WTC11 (cell line): Measurements from ENCODE around the gene VWF. TPM values are rescaled to one million over a fixed set of nuclear protein-coding genes. Genes with fewer than 3 reads are reported as not detected.

Experiments
- ATAC-seq: fragments of 200-7000 bp; cut with Tn5 transposase; 2 replicates; pipeline ENCODE4 v1.10.0; 2021; ENCODE audit warnings: mild to moderate bottlenecking, moderate library complexity
- CTCF ChIA-PET: fragments of 300-600 bp; sonication (Branson Sonifier 250); formaldehyde crosslinking; loops from one replicate; lab custom pipeline; 2021; ENCODE audit warnings: antibody characterized with exemption; lab: Charles Lee
- POLR2A ChIA-PET: fragments of 350-600 bp; sonication (Branson Sonifier 250); formaldehyde crosslinking; loops from one replicate; lab custom pipeline; 2021; ENCODE audit warnings: antibody characterized with exemption; lab: Charles Lee
- DNase-seq: peaks from one replicate; pipeline ENCODE4 v3.0.0; 2021; ENCODE audit warnings: low spot score
- H3K27ac Mint-ChIP-seq: 2 replicates; pipeline ENCODE4 v1.8.0; 2021; ENCODE audit warnings: mixed read lengths
- H3K27me3 Mint-ChIP-seq: 2 replicates; pipeline ENCODE4 v1.8.0; 2021; ENCODE audit warnings: low read depth, mild to moderate bottlenecking, moderate library complexity, mixed read lengths
- H3K36me3 Mint-ChIP-seq: 2 replicates; pipeline ENCODE4 v1.8.0; 2021; ENCODE audit warnings: mixed read lengths
- H3K4me1 Mint-ChIP-seq: 2 replicates; pipeline ENCODE4 v1.8.0; 2022; ENCODE audit warnings: mixed read lengths
- H3K4me3 Mint-ChIP-seq: 2 replicates; pipeline ENCODE4 v1.8.0; 2021; ENCODE audit warnings: mild to moderate bottlenecking, moderate library complexity, mixed read lengths
- H3K9me3 Mint-ChIP-seq: 2 replicates; pipeline ENCODE4 v1.8.0; 2021; ENCODE audit warnings: mixed read lengths
- ETV6 ChIP-seq: sonication (generic); formaldehyde crosslinking; IDR thresholded peaks from 2 replicates; pipeline ENCODE4 v1.8.1; 2022; ENCODE audit warnings: mild to moderate bottlenecking, missing genetic modification reagents
- KAT7 ChIP-seq: sonication (generic); formaldehyde crosslinking; IDR thresholded peaks from 2 replicates; pipeline ENCODE4 v1.8.1; 2023; ENCODE audit warnings: missing genetic modification reagents, mild to moderate bottlenecking, borderline replicate concordance
- NFATC4 ChIP-seq: fragments of 250-450 bp; sonication (Bioruptor Pico); IDR thresholded peaks from 2 replicates; pipeline ENCODE4 v1.9.0; 2021; ENCODE audit warnings: mild to moderate bottlenecking
- NR2C2 ChIP-seq: sonication (generic); formaldehyde crosslinking; IDR thresholded peaks from 2 replicates; pipeline ENCODE4 v1.8.0; 2022; ENCODE audit warnings: mild to moderate bottlenecking, missing genetic modification reagents
- RELA ChIP-seq: sonication (generic); formaldehyde crosslinking; IDR thresholded peaks from 2 replicates; pipeline ENCODE4 v1.8.1; 2022; ENCODE audit warnings: missing genetic modification reagents, mild to moderate bottlenecking, borderline replicate concordance
- SOX15 ChIP-seq: fragments of 250-450 bp; sonication (Bioruptor Pico); IDR thresholded peaks from 2 replicates; pipeline ENCODE4 v1.9.0; 2021; ENCODE audit warnings: mild to moderate bottlenecking
- SP1 ChIP-seq: sonication (generic); formaldehyde crosslinking; conservative IDR thresholded peaks from 2 replicates; pipeline ENCODE4 v1.8.1; 2022; ENCODE audit warnings: missing genetic modification reagents
- ZNF138 ChIP-seq: sonication (generic); formaldehyde crosslinking; conservative IDR thresholded peaks from 2 replicates; pipeline ENCODE4 v1.8.1; 2022; ENCODE audit warnings: mild to moderate bottlenecking, moderate library complexity, missing genetic modification reagents
- ZNF219 ChIP-seq: sonication (generic); formaldehyde crosslinking; IDR thresholded peaks from 2 replicates; pipeline ENCODE4 v1.8.0; 2023; ENCODE audit warnings: missing genetic modification reagents, mild to moderate bottlenecking, borderline replicate concordance
- ZNF232 ChIP-seq: sonication (generic); formaldehyde crosslinking; IDR thresholded peaks from 2 replicates; pipeline ENCODE4 v1.8.0; 2022; ENCODE audit warnings: mild to moderate bottlenecking, missing genetic modification reagents
- total RNA-seq: library from RNA; stranded (reverse); gene quantifications from 3 replicates; pipeline ENCODE4 v1.2.3, GENCODE V29; 2021
- TF ChIP-seq, protein P1 (sequence below): sonication (generic); formaldehyde crosslinking; IDR thresholded peaks from 2 replicates; pipeline ENCODE4 v1.8.1; 2022; ENCODE audit warnings: missing genetic modification reagents, borderline replicate concordance
- TF ChIP-seq, protein P2 (sequence below): fragments of 250-450 bp; sonication (Bioruptor Pico); IDR thresholded peaks from 2 replicates; pipeline ENCODE4 v2.1.2; 2022; ENCODE audit warnings: mild to moderate bottlenecking, moderate library complexity
- TF ChIP-seq, protein P3 (sequence below): fragments of 250-450 bp; sonication (Bioruptor Pico); conservative IDR thresholded peaks from 2 replicates; pipeline ENCODE4 v1.9.0; 2021; ENCODE audit warnings: mild to moderate bottlenecking
- TF ChIP-seq, protein P4 (sequence below): fragments of 250-450 bp; sonication (Bioruptor Pico); IDR thresholded peaks from 2 replicates; pipeline ENCODE4 v1.9.0; 2021; ENCODE audit warnings: moderate library complexity, mild to moderate bottlenecking, inconsistent platforms, borderline replicate concordance
- TF ChIP-seq, protein P5 (sequence below): sonication (generic); formaldehyde crosslinking; IDR thresholded peaks from 2 replicates; pipeline ENCODE4 v1.8.0; 2022; ENCODE audit warnings: mild to moderate bottlenecking, missing genetic modification reagents
- TF ChIP-seq, protein P6 (sequence below): sonication (generic); formaldehyde crosslinking; IDR thresholded peaks from 2 replicates; pipeline ENCODE4 v1.8.1; 2022; ENCODE audit warnings: low read depth, missing genetic modification reagents, borderline replicate concordance
- TF ChIP-seq, protein P7 (sequence below): sonication (generic); formaldehyde crosslinking; IDR thresholded peaks from 2 replicates; pipeline ENCODE4 v1.8.1; 2022; ENCODE audit warnings: mild to moderate bottlenecking, moderate library complexity, missing genetic modification reagents

VWF gene
- total RNA-seq, 1 experiment from 2014 or later: 0.48 TPM

DNA sequence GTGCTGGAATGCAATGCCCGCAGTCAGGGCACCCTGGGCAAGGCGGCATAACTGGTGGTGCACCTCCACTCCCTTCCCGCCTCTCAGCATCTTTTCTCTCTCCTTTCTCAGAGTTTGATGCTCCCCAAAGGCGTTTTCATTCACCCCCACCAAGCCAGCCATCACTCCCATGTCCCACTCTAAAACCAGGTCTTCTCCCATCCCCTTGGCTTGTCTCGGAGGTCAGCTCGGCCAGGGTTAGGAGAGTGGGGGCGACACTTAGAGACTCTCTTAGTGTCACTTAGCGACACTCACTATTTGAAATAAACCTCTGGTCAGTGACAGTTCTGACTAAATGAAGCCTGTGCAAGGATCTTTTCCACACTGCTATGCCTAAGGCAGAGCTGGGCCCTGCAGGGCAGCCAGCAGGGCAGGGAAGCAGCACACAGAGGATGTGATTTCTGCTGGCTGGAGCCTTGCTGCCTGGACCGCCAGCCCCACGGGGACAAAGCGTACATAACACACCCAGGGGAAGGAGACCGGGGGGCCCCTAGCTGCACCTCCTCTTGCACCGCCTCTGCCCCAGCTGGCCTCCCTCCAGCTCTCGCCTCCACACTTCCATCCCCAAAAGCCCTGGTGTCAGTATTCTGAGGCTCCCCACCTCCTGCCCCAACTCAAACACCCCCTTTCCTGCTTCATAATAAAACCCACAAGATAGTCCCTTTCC is 64.5 kb downstream of the VWF start (continued):
- TF ChIP-seq, protein P1, sequence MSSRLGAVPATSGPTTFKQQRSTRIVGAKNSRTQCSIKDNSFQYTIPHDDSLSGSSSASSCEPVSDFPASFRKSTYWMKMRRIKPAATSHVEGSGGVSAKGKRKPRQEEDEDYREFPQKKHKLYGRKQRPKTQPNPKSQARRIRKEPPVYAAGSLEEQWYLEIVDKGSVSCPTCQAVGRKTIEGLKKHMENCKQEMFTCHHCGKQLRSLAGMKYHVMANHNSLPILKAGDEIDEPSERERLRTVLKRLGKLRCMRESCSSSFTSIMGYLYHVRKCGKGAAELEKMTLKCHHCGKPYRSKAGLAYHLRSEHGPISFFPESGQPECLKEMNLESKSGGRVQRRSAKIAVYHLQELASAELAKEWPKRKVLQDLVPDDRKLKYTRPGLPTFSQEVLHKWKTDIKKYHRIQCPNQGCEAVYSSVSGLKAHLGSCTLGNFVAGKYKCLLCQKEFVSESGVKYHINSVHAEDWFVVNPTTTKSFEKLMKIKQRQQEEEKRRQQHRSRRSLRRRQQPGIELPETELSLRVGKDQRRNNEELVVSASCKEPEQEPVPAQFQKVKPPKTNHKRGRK: no peak
- no peak for TF ChIP-seq ZNF232

DNA sequence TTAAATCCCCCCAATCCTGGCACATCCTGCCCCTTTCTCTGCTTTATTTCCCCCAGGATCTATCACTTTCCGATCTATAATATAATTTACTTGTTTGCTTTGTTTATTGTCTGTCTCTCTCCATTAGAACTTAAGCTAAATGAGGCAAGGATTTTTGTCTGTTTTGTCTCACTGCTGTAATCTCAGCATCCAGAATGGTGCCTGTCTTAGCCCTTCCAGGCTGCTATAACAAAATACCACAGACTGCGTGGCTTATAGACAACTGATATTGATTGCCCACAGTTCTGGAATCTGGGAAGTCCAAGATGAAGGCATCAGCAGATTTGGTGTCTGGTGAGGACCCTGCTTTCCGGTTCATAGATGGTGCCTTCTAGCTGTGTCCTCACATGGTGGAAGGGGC is 65.2 kb downstream of the VWF start:
- Mint-ChIP-seq H3K27ac (no peak overlapping the region), H3K27me3 (peaks cover 6% of the 10 kb centered on the region; the same call in 1 of the 2 replicates), H3K4me1 (peaks cover 32% of the 10 kb centered on the region), H3K9me3 (no peaks in the 10 kb centered on the region), H3K36me3 (no peaks in the 10 kb centered on the region), H3K4me3 (no peak overlapping the region)
- CTCF ChIA-PET: interaction anchor here (0.6 to 6.2 kb wide), 10 partner anchors 14 to 507 kb away, joined by 3 to 77 read pairs (median 9); no protein-coding TSS in a partner anchor
- POLR2A ChIA-PET: no interaction called here
- TF ChIP-seq, protein P2, sequence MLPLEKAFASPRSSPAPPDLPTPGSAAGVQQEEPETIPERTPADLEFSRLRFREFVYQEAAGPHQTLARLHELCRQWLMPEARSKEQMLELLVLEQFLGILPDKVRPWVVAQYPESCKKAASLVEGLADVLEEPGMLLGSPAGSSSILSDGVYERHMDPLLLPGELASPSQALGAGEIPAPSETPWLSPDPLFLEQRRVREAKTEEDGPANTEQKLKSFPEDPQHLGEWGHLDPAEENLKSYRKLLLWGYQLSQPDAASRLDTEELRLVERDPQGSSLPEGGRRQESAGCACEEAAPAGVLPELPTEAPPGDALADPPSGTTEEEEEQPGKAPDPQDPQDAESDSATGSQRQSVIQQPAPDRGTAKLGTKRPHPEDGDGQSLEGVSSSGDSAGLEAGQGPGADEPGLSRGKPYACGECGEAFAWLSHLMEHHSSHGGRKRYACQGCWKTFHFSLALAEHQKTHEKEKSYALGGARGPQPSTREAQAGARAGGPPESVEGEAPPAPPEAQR (CRISPR knock-in tag): no peak
- no peak for TF ChIP-seq ETV6 (CRISPR knock-in tag)
- TF ChIP-seq, protein P3, sequence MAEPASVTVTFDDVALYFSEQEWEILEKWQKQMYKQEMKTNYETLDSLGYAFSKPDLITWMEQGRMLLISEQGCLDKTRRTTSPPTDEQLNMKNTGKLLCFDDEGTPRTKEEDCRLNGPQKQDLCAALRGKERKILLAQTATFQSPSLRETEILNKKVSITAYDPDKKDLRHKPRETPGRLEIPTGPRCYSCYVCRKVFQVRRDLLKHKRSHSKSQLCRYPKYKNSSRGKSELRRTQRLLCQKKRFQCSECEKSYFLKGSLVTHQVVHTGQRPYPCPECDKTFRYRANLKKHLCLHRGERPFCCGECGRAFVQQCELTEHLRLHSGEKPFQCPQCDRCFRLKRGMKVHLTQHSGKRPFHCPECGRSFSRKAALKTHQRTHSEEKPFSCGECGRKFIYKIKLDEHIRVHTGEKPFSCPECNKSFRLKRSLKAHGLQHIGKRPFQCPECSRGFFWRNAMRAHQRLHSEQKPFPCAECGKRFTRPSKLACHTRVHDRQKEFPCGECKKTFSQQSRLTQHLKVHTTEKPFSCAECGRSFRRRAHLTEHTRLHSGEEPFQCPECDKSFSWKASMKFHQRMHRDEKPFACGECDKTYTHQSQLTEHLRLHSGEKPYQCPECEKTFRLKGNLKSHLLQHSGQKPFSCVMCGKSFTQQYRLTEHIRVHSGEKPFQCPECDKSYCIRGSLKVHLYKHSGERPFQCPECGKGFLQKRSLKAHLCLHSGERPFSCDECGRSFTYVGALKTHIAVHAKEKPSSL (CRISPR knock-in tag): no peak
- TF ChIP-seq, protein P4, sequence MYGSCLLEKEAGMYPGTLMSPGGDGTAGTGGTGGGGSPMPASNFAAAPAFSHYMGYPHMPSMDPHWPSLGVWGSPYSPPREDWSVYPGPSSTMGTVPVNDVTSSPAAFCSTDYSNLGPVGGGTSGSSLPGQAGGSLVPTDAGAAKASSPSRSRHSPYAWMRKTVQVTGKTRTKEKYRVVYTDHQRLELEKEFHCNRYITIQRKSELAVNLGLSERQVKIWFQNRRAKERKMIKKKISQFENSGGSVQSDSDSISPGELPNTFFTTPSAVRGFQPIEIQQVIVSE (CRISPR knock-in tag): no peak
- no peak for TF ChIP-seq RELA (CRISPR knock-in tag)
- TF ChIP-seq, protein P1: no peak
- no peak for TF ChIP-seq NR2C2
- TF ChIP-seq SOX15: no peak
- TF ChIP-seq KAT7 (CRISPR knock-in tag): no peak
- TF ChIP-seq ZNF138: no peak
- TF ChIP-seq, protein P5, sequence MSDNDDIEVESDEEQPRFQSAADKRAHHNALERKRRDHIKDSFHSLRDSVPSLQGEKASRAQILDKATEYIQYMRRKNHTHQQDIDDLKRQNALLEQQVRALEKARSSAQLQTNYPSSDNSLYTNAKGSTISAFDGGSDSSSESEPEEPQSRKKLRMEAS (CRISPR knock-in tag): no peak
- no peak for TF ChIP-seq ZNF219 (CRISPR knock-in tag)
- TF ChIP-seq SP1 (CRISPR knock-in tag): no peak
- TF ChIP-seq NFATC4 (CRISPR knock-in tag): no peak
- TF ChIP-seq, protein P6, sequence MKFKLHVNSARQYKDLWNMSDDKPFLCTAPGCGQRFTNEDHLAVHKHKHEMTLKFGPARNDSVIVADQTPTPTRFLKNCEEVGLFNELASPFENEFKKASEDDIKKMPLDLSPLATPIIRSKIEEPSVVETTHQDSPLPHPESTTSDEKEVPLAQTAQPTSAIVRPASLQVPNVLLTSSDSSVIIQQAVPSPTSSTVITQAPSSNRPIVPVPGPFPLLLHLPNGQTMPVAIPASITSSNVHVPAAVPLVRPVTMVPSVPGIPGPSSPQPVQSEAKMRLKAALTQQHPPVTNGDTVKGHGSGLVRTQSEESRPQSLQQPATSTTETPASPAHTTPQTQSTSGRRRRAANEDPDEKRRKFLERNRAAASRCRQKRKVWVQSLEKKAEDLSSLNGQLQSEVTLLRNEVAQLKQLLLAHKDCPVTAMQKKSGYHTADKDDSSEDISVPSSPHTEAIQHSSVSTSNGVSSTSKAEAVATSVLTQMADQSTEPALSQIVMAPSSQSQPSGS (CRISPR knock-in tag): no peak
- TF ChIP-seq, protein P7, sequence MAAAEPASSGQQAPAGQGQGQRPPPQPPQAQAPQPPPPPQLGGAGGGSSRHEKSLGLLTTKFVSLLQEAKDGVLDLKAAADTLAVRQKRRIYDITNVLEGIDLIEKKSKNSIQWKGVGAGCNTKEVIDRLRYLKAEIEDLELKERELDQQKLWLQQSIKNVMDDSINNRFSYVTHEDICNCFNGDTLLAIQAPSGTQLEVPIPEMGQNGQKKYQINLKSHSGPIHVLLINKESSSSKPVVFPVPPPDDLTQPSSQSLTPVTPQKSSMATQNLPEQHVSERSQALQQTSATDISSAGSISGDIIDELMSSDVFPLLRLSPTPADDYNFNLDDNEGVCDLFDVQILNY (CRISPR knock-in tag): no peak
- DNase-seq (no peak), ATAC-seq (no peak)
